ENCODE measurements around the gene DHCR24. TPM values are rescaled to one million over a fixed set of nuclear protein-coding genes. Genes with fewer than 3 reads are reported as not detected.

The DHCR24 gene
- total RNA-seq, 2 donors from 2014 or later: 243 to 340 TPM

DNA sequence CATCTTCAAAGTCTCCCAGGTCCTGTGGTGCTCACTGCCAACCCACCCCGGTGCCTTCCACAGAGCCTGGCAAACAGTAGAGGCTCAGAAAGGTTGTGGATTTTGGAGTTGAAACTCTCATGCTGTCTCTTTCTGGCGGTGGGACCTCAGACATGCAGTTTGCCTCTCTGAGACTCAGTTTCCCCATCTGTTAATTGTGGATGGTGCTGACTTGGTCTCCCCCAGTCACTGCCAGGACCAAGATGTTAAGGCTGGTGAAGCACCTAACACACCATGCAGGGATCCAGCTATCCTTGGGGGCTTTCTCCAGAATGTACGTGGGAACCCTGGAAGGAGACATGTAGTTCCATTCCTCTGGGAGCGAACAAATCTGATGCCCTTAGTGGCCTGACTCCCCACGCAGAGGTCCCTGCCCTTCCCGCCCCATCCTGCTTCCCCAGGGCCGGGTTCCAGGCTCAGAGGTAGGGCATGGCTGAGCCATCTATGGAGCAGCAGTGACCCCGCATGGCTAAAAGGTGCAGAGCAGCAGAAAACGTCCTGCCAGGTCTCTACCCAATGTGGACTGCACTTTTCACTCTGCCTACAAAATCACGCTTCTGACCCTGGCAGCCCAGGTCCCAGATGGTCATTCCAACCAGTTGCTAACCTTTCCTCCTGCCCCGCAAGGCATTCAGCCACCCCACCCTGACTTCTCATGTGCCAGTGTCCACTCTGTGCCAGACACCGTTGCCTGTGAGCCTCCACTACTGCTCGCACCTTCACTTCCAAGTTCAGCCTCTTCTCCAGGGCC lies 76.6 kb downstream of the DHCR24 start:
- H3K27ac Mint-ChIP-seq: no peak overlapping the region

DNA sequence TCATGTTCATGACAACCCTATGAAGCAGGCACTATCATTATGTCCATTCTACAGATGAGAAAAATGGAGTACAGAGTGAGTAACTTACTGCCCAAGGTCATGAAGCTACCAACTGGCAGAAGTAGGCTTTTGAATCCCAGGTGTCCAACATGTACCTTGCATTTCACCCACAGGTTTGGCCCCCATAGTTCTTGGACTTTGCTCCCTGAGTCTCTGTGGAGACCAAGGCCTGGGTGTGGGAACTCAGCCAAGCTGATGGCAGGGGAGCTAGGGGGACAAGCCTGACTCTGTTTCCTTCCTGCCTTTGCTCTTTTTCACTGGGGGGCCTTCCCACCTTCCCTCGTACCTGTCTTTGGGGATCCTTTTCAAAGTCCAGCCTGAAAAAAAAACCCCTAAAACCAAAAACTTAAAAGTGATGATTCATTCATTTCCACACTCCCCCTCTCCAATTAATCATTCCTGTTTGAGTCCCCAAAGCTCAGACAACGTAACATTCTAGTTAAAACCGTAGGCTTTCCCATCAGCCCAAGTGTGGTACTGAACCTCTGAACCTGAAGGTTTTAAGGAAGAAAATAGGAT lies 77.4 kb downstream of the DHCR24 start:
- Mint-ChIP-seq H3K27ac (no peak overlapping the region), H3K4me1 (peaks cover 10% of the 10 kb centered on the region), H3K36me3 (ENCODE audit: low read depth) (no peaks in the 10 kb centered on the region), H3K4me3 (no peak overlapping the region), H3K27me3 (ENCODE audit: insufficient read depth) (peaks cover 4% of the 10 kb centered on the region), H3K9me3 (no peaks in the 10 kb centered on the region)
- Histone ChIP-seq H3K9ac (ENCODE audit: extremely low read depth, low read length, poor library complexity, severe bottlenecking) (no peak overlapping the region), H3K4me3 (ENCODE audit: low read length) (no peak overlapping the region), H3K27me3 (ENCODE audit: control insufficient read depth, insufficient read depth, low read length, poor library complexity, severe bottlenecking) (no peaks in the 10 kb centered on the region), H3K9me3 (ENCODE audit: control insufficient read depth, low read length) (no peaks in the 10 kb centered on the region), H3K4me1 (ENCODE audit: control insufficient read depth, insufficient read depth, low read length) (no peaks in the 10 kb centered on the region), H3K36me3 (ENCODE audit: control insufficient read depth, insufficient read depth, low read length) (no peaks in the 10 kb centered on the region), H3K27ac (ENCODE audit: low read depth, low read length) (no peak overlapping the region)
- 90% methylated on average over 3 of the region's 3 CpGs; no CpG with 5 or more reads in 1 of the 2 experiments for WGBS, 2 experiments (ENCODE audit: insufficient coverage in 1 of 2, insufficient read length in 1 of 2)
- TF ChIP-seq, protein P1, sequence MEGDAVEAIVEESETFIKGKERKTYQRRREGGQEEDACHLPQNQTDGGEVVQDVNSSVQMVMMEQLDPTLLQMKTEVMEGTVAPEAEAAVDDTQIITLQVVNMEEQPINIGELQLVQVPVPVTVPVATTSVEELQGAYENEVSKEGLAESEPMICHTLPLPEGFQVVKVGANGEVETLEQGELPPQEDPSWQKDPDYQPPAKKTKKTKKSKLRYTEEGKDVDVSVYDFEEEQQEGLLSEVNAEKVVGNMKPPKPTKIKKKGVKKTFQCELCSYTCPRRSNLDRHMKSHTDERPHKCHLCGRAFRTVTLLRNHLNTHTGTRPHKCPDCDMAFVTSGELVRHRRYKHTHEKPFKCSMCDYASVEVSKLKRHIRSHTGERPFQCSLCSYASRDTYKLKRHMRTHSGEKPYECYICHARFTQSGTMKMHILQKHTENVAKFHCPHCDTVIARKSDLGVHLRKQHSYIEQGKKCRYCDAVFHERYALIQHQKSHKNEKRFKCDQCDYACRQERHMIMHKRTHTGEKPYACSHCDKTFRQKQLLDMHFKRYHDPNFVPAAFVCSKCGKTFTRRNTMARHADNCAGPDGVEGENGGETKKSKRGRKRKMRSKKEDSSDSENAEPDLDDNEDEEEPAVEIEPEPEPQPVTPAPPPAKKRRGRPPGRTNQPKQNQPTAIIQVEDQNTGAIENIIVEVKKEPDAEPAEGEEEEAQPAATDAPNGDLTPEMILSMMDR (conservative IDR thresholded peaks at IDR 0.05): no peak
- peak; percentile 26 for DNase-seq

More for the DNA sequence above, 76.6 kb downstream of the DHCR24 start:
- no peaks in the 10 kb centered on the region for H3K27me3 ChIP-seq (ENCODE audit: control insufficient read depth, insufficient read depth, low read length, poor library complexity, severe bottlenecking)
- Mint-ChIP-seq H3K27me3 (ENCODE audit: insufficient read depth) (peaks cover 4% of the 10 kb centered on the region), H3K4me3 (no peak overlapping the region), H3K36me3 (ENCODE audit: low read depth) (no peaks in the 10 kb centered on the region), H3K9me3 (no peaks in the 10 kb centered on the region), H3K4me1 (peaks cover 10% of the 10 kb centered on the region)
- no peak overlapping the region for H3K9ac ChIP-seq (ENCODE audit: extremely low read depth, low read length, poor library complexity, severe bottlenecking)
- H3K4me3 ChIP-seq (ENCODE audit: low read length): no peak overlapping the region
- DNase-seq: peak; percentile 95
- WGBS, 2 experiments (ENCODE audit: insufficient coverage in 1 of 2, insufficient read length in 1 of 2): 51 to 52% methylated on average over 13 of the region's 13 CpGs
- no peaks in the 10 kb centered on the region for H3K9me3 ChIP-seq (ENCODE audit: control insufficient read depth, low read length)
- TF ChIP-seq, protein P1 (conservative IDR thresholded peaks at IDR 0.05): peak; percentile 90
- H3K36me3 ChIP-seq (ENCODE audit: control insufficient read depth, insufficient read depth, low read length): no peaks in the 10 kb centered on the region
- no peaks in the 10 kb centered on the region for H3K4me1 ChIP-seq (ENCODE audit: control insufficient read depth, insufficient read depth, low read length)
- no peak overlapping the region for H3K27ac ChIP-seq (ENCODE audit: low read depth, low read length)

DNA sequence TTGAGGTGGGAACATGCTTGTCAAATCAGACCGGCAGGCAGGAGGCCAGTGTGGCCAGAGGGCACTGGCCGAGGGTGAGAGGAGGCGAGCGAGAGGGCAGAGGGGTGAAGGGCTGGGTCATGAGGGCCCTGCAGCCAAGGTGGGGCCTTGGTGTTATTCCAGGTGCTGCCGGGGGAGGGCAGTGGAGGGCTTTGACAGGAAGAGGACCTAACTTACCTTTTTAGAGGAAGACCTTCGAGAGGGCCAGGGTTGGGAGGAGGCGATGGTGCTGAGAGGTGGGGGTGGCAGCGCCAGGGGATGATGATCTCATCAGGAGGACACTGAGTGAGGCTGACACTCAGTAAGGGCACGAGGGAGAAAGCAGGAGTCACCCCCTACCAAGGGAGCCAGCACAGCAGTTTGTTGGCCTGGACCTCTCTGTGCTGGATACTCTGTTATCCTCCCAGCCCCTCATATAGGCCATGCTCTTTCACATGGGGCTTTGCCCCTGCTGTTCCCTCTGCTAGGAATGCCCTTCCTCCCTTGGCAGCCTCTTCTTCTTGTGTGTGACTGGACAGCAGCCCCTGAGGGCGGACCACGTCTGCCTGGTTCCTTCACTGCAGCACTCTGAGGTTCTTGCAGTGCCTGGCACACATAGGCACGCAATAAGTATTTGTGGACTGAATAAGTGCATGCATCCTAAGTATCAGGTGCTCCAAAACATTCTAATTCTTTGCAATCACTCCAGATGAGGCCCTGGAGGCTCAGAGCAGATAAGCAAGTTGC lies 78.4 kb downstream of the DHCR24 start:
- peak; percentile 75 for DNase-seq

More for the DNA sequence above, 78.4 kb downstream of the DHCR24 start:
- no peak overlapping the region for H3K27ac Mint-ChIP-seq
- 52 to 80% methylated on average over 3 to 12 of the region's 12 CpGs for WGBS, 2 experiments (ENCODE audit: insufficient coverage in 1 of 2, insufficient read length in 1 of 2)
- no peak overlapping the region for H3K4me3 ChIP-seq (ENCODE audit: low read length)
- H3K4me3 Mint-ChIP-seq: no peak overlapping the region
- H3K27ac ChIP-seq (ENCODE audit: low read depth, low read length): no peak overlapping the region
- H3K36me3 Mint-ChIP-seq (ENCODE audit: low read depth): no peaks in the 10 kb centered on the region
- H3K36me3 ChIP-seq (ENCODE audit: control insufficient read depth, insufficient read depth, low read length): no peaks in the 10 kb centered on the region
- H3K9ac ChIP-seq (ENCODE audit: extremely low read depth, low read length, poor library complexity, severe bottlenecking): no peak overlapping the region
- peaks cover 9% of the 10 kb centered on the region for H3K27me3 Mint-ChIP-seq (ENCODE audit: insufficient read depth)
- no peaks in the 10 kb centered on the region for H3K4me1 ChIP-seq (ENCODE audit: control insufficient read depth, insufficient read depth, low read length)
- H3K4me1 Mint-ChIP-seq: peaks cover 5% of the 10 kb centered on the region
- H3K27me3 ChIP-seq (ENCODE audit: control insufficient read depth, insufficient read depth, low read length, poor library complexity, severe bottlenecking): no peaks in the 10 kb centered on the region
- TF ChIP-seq, protein P1 (conservative IDR thresholded peaks at IDR 0.05): peak; percentile 55
- H3K9me3 Mint-ChIP-seq: no peaks in the 10 kb centered on the region
- H3K9me3 ChIP-seq (ENCODE audit: control insufficient read depth, low read length): no peaks in the 10 kb centered on the region

Measured in endodermal cell (in vitro differentiated cells).